ENCODE measurements around the gene AQP7. TPM values are rescaled to one million over a fixed set of nuclear protein-coding genes. Genes with fewer than 3 reads are reported as not detected.

Gene AQP7
- total RNA-seq, 2 donors from 2014 or later = 6.4 TPM; not detected in 1

- Histone ChIP-seq H3K36me3 (no peaks in the 10 kb centered on the region), H3K27me3 (replicated peaks; ENCODE audit: insufficient read depth) (no peaks in the 10 kb centered on the region), H3K27ac (no peak overlapping the region), H3K9me3 (no peaks in the 10 kb centered on the region), H3K4me3 (no peak overlapping the region), H3K4me1 (replicated peaks) (peaks cover 2% of the 10 kb centered on the region)
- TF ChIP-seq CTCF (IDR thresholded peaks at IDR 0.05) (no peak), POLR2A (IDR thresholded peaks at IDR 0.05) (no peak), POLR2AphosphoS5 (IDR thresholded peaks at IDR 0.05) (no peak)
- intact Hi-C loops (cut with DNase I) = no loop called here
- no peak for DNase-seq (ENCODE audit: low spot score)
- 90% methylated on average over 8 of the region's 8 CpGs for WGBS
These were observed 31.5 kb upstream of the AQP7 start for GRCh38 chr9:33433871-33434270.

DNA sequence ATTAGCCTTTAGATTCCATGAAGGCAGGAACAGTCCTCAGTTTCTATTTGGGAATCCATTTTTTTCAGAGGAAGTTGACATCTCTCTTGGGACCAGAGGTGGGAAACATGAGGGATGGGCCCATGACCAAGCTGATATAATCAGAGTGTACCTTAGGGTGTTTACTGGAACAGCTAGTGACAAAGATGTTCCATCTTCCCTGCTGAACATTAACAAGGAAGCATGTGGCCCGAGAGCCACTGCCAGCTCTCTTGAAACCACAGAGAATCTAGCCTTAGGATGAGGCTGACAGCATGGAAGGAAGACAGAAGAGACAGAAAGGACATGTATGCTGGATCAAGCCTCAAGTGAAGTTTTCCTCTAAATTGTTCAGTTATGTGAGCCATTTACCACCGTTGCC lies 29.1 kb upstream of the AQP7 start:
- DNase-seq (ENCODE audit: low spot score) = peak; percentile 80
- intact Hi-C loops (cut with DNase I) = no loop called here
- Histone ChIP-seq H3K27me3 (replicated peaks; ENCODE audit: insufficient read depth) (no peaks in the 10 kb centered on the region), H3K36me3 (no peaks in the 10 kb centered on the region), H3K4me3 (no peak overlapping the region), H3K27ac (peak overlapping the region; percentile 60 to 79), H3K4me1 (replicated peaks) (peaks cover 2% of the 10 kb centered on the region), H3K9me3 (no peaks in the 10 kb centered on the region)
- TF ChIP-seq POLR2A (IDR thresholded peaks at IDR 0.05) (no peak), CTCF (IDR thresholded peaks at IDR 0.05) (no peak), POLR2AphosphoS5 (IDR thresholded peaks at IDR 0.05) (peak; percentile 95)
- WGBS = 55% methylated on average over 2 of the region's 2 CpGs

DNA sequence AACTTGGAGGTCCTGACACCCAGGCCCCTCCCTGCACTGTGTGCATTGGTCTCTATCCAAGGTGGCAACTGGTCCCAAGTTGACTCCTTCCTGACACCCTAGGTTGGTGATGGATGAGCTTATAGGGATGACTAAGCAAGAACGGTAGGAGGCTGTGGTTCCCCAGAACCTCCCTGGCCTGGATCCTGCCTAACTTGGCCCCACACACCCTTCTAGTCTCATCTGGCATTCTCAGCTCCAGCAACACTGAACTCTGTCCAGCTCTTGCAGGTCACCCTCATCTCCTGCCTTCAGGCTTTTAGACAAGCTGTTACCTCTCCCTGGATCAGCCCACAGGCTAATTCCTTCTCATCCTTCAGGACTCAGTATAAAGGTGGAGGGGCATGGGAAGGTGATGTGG lies 28.6 kb upstream of the AQP7 start:
- intact Hi-C loops (cut with DNase I) = no loop called here

GRCh38 chr9:33429256-33429985 lies 27.1 kb upstream of the AQP7 start:
- TF ChIP-seq CTCF (IDR thresholded peaks at IDR 0.05) = no peak
- no peak for TF ChIP-seq POLR2AphosphoS5 (IDR thresholded peaks at IDR 0.05)
- TF ChIP-seq POLR2A (IDR thresholded peaks at IDR 0.05) = no peak
- 85% methylated on average over 3 of the region's 3 CpGs for WGBS
- Histone ChIP-seq H3K4me1 (replicated peaks) (peaks cover 2% of the 10 kb centered on the region), H3K27me3 (replicated peaks; ENCODE audit: insufficient read depth) (no peaks in the 10 kb centered on the region), H3K9me3 (no peaks in the 10 kb centered on the region), H3K4me3 (no peak overlapping the region), H3K36me3 (no peaks in the 10 kb centered on the region), H3K27ac (no peak overlapping the region)
- no peak for DNase-seq (ENCODE audit: low spot score)
- intact Hi-C loops (cut with DNase I) = no loop called here

More for the DNA sequence above, 28.6 kb upstream of the AQP7 start:
- Histone ChIP-seq H3K4me1 (replicated peaks) (peaks cover 2% of the 10 kb centered on the region), H3K27me3 (replicated peaks; ENCODE audit: insufficient read depth) (no peaks in the 10 kb centered on the region), H3K27ac (peak overlapping the region; percentile 60 to 79), H3K36me3 (no peaks in the 10 kb centered on the region), H3K9me3 (no peaks in the 10 kb centered on the region), H3K4me3 (no peak overlapping the region)
- DNase-seq (ENCODE audit: low spot score) = no peak
- no CpG with 5 or more reads among the region's 1 CpG for WGBS
- TF ChIP-seq POLR2A (IDR thresholded peaks at IDR 0.05) = no peak

GRCh38 chr9:33426843-33427293 lies 24.5 kb upstream of the AQP7 start:
- H3K4me1 ChIP-seq (replicated peaks) = peaks cover 2% of the 10 kb centered on the region
- H3K9me3 ChIP-seq = no peaks in the 10 kb centered on the region
- H3K27ac ChIP-seq = no peak overlapping the region
- no peak for DNase-seq (ENCODE audit: low spot score)
- 92% methylated on average over 7 of the region's 7 CpGs for WGBS
- TF ChIP-seq POLR2AphosphoS5 (IDR thresholded peaks at IDR 0.05) (no peak), CTCF (IDR thresholded peaks at IDR 0.05) (no peak), POLR2A (IDR thresholded peaks at IDR 0.05) (no peak)
- no peaks in the 10 kb centered on the region for H3K36me3 ChIP-seq
- no peaks in the 10 kb centered on the region for H3K27me3 ChIP-seq (replicated peaks; ENCODE audit: insufficient read depth)
- H3K4me3 ChIP-seq = no peak overlapping the region
- intact Hi-C loops (cut with DNase I) = no loop called here
